GM18867 (cell line): ENCODE results near the gene GAMT.
"Not testable (repeated sequence)": the region's sequence is repeated elsewhere in the genome, so short reads cannot be mapped to it uniquely, and the experiment has no call there.

Source experiments
- ATAC-seq: cut with Tn5 transposase; IDR thresholded peaks from one replicate; pipeline ENCODE4 v1.9.1; 2021; ENCODE audit warnings: mild to moderate bottlenecking, moderate library complexity; ENCODE audit not compliant: unreplicated experiment

The GAMT gene

DNA sequence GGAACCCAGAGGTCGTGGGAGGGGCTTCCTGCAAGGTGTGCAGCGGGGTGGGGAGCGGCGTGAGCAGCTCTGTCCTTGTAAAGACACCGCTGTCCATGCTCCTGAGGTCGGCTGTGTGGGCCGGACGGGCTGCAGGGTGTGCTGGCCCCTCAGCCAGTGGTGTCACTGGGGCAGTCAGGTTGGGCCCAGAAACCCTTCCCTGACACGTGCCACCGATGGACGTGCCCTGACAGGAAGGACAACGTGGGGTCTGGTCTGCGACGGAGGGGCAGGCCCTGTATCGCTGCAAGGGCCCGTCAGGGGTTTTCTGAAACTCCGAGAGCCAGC, 32.7 kb upstream of the GAMT start:
- ATAC-seq = no peak

DNA sequence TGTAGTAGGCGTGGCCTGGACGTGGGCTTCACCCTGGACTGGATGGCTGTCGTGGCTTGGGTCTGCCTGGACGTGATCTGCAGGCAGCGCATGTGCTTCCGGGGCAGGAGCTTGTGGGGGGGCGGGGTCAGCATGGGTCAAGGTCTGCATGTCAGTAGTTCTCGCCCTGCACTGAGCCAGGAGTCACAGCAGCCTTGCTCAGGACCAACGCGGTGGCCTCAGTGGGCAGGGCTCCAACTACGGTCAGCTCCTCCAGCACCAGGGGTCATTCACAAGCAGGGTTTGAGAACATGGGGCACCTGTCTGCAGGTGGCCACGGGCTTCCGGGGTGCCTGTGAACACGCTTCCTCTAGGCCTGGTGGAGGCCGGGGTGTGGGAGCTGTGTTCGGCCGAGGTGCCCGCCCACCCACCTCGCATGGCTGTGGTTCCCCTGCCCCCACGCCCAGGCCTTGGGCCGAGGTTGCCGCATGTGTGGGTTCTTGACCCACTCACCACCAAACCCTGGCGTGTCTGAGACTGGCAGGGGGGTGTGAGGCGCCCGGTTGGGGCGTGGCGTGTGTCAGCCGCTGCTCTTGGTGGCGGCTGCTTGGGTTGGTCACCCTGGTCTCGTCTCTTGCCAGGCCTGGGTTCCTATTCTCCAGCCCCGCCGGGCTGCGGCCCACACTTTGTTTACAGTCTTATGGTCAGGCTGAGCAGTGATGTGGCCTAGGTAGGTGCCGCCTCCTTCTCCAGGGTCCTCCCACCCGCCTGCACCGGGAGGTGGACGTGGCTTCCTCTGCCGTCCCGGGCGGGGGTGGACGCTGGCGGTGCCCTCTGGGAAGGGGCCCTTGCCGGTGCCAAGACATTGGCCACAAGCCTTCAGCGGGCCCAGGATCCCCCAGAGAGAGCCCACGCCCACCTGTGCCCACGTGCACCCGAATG, 32.0 kb upstream of the GAMT start:
- ATAC-seq = no peak

DNA sequence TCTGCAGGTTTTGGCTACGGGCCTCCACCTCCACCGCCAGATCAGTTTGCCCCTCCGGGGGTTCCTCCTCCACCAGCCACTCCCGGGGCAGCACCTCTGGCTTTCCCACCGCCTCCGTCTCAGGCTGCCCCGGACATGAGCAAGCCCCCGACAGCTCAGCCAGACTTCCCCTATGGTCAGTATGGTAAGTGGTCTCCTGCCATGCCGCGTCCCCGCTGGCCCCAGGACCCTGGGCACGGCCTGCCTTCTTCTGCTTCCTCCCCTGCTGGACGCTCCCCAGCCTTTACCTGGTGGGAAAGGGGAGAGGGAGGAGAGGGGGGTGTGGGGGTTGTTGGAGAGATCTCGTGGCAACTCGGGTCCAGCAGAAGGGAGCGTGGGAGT, 31.2 kb upstream of the GAMT start:
- ATAC-seq = no peak

DNA sequence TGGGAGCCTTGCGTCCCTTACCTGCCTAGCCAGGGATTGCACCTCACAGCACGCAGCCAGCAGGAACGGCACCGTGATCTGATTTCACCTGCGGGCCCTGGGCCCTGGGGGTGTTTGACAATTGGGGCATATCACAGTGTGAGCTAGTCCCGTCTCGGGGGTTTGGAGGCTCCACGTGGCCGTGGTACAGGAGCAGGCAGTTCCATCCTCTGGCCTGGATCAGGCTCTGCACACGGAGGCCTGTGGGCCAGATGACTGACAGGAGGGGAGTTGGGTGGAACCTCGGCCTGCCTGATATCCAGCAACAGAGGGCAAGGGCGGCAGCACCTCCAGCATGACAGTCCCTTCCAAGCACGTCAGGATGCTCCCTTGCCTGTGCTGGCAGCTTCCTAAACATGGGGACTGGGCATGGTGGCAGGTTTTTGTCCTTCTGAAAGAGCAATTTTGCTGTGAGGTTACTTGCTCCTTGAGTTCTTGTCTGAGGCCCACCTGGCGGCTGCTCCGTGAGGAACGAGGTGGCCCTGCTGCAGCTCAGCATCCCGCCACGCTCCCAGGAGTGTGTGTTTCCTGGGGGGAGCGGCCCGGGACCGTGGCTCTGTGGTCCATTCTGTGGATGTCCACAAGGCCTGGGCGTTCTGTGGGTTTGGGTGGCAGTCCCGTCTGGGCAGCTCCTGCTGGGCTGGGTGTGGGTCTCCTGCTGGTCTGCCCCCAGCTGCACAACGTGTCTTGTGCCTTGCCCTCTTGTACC, 30.6 kb upstream of the GAMT start:
- no peak for ATAC-seq

DNA sequence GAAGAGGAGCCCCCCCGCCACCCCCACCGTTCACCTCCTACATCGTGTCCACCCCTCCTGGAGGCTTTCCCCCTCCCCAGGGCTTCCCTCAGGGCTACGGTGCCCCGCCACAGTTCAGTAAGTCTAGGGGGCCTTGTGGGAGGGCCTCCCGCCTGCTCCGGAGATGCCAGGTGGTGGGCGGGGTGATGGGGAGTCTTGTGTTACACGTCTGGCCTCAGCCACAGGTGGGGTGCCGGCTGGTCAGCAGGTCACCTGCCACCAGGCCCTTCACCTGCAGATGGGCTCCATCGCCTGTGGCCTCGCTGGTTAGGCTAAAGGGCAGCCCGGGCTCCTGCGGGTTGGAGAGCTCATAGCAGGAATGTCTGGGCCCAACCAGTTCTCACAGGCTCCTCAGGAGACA, 28.9 kb upstream of the GAMT start:
- ATAC-seq = no peak

DNA sequence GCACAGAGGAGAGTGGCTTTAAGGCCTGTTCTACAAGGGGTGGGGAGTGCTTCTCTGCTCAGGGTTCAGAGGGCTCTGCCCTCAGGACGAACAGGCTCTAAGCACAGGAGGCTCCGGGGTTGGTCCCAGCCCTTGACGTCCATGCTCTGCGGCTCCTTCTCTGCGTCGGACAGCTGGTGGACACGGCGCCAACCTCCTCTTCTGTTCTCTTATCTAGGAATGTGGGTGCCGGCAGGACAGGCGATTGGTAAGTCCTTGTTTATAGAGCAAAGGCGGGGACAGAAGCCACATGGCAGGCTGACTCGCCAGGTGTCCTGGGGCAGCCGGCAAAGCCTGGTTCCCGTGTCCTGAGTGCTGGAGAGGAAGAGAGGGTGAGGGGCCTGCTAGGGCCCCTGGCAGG, 28.4 kb upstream of the GAMT start:
- ATAC-seq = no peak

DNA sequence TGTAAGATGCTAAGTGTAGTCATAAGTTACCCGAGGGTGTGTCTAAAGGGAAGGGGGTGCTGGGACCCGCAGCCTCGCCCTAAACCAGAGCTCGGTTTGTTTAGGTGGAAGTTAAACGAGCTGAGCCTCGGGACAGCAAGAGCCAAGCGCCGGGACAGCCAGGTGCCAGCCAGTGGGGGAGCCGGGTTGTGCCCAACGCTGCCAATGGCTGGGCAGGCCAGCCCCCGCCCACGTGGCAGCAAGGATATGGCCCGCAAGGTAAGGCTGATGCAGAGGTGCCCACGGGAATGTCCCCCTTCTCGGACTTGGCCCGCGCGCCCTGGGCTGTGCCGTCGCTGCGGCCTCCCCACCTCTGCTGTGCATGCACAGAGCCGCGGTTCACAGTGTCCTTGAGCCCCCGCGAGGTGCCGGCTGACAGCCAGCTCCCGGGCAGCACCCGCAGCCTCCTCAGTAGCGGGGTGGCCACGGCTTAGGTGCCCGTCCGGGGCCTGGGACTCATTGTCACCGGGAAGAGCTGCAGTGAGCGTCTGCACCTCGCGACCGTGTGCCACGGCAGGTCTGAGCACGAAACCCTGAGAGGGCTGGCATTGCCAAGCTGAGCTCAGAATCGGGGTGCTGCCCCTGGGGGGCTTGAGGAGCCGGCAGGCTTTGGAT, 27.5 kb upstream of the GAMT start:
- ATAC-seq = no peak

DNA sequence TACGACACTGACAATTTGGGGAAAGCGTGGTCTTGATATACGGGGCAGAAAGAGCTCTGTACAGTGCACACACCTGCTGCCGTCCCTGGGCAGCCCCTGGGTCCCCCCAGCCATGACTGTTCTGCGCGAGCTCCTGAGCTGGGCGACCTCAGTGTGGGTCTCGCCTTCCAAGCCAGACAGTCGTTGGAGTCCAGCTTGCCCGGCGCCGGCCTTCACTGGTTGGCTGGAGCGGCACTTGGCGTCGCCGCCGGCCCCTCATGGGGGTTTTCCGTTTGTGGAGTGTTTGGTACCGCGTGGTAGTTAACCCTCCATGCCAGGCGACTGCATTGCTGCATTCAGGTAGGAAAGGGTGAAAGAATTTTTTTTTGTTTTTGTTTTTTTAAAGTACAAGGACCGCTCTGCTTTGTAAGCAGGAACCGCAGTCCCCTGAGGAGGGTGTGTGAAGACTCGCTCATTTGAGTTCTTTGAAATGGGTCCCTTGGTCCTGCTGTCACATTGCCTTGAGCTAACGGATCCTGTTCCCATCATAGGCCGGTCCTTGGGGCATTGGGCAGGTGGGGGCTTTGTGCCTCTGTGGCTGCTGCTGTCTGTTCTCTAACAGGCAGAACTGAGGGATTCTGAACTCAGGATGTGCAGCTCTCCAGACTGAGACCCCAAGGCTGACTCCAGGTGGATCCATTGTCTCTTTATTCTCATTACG, 26.0 kb upstream of the GAMT start:
- ATAC-seq = no peak

DNA sequence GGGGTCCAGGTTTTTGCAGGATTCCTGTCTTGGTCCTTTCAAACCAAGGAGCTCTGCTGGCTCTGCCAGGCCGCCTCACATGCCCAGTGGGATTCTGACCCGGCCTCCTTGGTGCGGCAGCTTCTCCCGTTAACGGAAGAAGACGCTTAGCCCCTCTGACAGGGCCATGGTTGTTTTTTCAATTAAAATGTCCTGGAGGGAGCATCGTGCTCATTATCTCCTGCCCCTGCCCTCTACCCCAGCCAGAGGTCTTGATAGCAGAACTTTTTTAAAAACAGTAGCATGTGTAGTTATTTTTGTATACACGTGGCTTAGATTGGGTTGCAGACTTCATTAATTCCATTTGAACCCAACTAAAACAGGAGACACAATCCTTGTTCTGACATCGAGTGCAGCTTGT, 25.4 kb upstream of the GAMT start:
- ATAC-seq = no peak

DNA sequence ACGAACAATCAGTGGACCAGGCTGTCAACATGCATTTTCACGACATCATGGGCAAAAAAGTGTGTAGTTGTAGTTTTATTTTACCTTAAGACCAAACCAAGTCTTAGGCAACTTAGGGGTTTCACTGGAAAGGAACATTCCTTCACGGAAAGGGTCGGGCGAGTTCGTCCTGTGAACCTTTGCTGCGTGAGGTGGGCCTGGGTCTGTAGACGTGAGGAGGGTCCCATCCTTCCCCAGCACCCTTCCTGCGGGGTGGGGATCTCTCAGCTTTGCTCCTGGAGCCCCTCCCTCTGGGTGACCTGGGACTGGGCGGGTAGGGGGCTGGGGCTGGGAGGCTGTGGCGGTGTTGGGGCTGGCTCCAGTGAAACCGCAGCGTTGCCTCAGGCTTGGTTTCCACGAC, 24.6 kb upstream of the GAMT start:
- ATAC-seq = no peak

DNA sequence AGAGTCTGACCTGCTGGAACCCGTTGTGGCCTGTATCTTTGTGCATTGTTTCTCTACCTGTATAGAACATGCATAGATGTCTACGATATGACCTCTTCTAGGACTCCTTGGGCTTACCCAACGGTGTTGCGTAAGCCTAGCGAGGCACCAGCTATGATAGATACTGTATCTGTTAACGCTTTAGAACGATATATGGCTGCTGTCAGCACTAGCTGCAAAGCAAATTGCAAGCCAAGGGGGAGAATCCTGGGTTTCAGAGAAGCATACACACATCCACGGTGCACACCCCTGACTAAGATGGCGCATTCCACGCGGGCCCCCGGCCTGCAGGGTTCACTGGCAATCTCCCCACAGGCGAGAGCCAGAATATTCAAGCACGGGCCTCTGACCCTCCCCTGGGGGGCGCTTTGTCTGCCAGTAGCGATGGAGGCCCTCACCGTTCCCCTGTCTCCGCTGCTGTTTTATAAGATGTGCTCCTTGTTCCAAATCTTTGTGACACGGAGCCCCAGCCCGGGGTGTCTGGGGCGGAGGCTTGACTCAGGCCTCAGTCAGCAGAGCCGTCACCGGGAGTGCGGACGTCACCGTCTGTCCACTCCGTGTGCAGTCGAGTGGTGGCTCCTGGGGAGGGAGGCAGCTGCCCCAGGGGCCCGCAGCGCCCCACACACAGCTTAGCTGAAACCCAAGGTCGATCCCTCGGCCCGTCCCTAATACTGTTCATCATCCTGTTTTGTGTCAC, 23.9 kb upstream of the GAMT start:
- ATAC-seq = no peak

DNA sequence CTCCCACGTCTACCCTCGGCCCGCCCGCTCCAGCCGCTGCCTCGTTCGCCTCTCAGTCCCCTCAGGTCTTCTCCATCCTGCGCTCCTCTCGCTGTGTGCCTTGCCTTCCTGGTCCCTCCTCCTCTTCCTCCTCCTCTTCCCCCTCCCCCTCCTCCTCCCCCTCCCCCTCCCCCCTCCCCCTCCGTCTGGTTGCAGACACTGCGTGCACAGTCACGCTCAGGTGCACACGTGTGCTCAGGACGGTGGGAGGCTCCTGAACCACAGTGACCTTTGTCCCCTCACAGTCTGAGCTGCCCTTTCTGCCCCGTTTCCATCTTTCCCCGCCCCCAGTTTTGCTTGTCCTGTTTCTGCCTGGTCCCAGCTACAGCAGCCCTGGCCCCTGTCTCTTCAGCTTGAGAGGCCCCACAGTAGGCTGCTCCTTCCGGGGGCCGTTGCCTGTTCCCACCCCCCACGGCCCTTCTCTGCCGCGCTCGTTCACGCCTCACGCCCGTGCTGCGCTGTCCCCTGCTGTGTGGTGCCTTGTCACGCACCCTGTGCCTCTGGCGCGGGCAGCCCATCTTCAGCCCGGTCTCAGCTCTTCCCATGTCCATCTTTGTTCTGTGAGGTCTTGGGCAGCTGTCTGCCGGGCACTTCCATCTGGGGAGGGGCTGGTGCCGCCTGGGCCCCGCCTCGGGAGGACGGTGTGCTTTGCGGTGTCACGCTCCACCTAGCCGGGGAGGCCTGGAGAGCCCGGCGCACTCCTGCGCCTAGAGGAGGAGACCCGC, 23.0 kb upstream of the GAMT start:
- ATAC-seq = no peak

DNA sequence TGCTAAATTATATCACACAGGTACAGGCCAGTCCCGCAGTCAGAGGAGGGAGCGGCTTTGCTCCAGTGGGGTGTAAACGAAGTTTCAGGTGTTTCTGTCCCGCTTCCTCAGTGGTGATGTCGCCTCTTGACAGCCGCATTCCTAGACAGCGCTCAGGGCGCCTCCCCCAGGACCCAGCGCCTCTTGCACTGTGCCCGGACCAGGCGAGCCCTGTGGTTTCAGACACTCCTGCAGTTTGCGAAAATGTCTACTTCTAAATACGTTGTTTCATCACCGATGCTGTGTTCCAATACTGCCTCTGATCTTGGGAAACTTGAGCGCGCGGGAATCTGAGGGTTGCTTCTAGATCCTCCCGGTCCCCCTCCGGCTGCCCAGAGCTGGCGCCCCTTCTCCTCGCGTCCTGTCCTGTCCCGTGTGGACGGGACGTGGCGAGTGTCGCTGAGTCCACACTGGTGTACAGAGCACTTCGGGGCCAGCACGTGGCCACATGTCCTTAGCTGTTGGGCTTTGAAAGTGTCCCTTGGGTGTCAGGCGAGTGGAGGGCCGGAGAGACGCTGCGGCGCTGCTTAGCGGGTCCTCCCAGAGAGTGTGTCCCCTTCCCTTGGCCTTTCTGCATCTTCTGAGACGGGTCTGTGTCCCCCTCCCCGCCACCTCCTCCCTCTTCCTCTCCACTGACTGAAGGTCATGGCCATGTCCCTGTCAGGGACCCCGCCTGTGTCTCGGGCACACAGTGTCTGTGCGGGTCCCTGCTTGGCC, 22.3 kb upstream of the GAMT start:
- no peak for ATAC-seq

DNA sequence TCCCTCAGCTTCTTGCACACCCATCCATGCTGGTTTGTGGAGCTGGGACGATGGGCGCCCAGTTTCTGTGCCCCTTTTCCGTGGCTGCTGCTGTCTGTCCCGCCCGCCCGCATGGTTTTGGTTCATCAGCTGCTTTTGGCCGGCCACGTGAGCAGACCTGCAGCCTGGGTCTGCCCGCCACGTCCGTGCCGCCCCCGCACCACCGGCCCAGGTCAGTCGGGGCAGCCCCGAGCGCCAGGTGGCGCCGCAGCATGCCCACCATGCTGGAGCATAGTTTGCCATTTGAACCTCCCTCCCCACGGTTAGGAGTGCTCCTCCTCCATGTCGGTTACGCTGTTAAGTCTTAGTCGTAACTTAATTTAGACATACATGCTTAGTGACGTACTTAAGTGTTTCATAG, 21.6 kb upstream of the GAMT start:
- ATAC-seq = no peak

DNA sequence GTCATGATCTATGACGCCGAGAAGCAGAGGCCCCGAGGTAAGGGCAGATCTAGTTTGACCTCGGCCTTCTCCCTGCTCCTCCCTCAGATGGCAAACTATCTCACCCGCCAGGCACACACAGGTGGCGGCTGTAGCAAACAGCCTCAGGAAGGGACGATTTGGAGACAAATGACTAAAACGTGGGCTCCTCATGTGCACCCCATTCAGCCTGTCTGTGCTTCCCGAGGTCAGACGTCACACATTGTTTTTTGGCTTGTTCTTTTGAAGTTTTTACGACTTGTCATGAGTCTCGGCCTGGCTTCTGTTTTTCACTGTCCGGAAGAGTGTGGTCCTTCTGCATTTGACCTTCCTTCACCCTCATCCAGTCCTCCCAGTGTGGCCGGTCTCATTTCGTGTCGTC, 21.0 kb upstream of the GAMT start:
- no peak for ATAC-seq

DNA sequence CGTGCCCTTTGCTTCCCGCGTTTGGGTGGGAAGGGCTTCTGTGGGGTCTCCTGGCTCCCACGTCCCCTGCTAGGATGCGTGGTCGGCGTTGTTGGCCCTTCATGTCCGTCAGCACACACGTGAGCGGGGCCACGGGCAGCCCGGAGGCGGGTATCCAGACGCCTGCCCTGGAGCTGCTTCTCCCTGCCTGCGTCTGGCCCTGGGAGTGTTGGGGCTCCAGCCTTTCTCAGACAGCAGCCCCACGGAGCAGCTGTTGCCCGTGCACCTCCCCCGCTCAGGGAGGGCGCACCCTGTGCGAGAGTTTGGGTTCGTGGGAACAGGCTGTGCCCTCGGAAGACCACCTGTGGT, 20.6 kb upstream of the GAMT start:
- ATAC-seq = no peak

DNA sequence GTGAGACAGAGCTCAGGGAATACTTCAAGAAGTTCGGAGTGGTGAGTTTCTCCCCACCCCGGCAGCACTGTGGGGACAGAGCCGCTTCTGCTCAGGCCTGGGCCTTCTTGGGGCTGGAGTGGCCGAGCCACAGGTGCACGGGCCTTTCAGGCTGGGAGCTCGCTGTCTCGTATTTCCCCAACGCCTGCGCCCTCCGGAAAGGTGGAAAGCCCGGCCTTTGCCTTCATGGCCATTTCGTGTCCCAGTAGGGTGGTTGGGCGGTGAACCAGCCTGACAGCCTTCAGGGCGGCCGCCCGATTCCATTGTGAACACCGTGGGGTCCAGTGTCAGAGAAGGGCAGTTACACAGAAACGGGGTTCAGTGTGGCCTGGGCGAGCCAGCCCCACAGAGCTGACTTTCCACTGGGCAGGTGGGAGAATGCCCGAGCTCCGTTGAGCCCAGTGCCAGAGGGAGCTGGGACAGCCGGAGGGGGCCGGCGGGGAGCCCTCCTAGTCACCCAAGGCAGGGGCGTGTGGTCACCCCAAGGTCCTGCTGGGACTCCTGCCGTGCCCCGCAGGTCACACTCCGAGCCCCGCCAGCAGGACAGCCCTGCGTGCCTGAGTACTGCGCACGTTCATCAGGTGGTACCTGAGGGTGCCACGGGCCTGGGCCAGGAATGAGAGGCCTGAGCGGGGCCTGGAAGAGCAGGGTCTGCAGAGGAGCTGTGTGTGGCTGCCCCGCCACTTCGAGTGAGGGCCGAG, 20.0 kb upstream of the GAMT start:
- ATAC-seq = no peak

DNA sequence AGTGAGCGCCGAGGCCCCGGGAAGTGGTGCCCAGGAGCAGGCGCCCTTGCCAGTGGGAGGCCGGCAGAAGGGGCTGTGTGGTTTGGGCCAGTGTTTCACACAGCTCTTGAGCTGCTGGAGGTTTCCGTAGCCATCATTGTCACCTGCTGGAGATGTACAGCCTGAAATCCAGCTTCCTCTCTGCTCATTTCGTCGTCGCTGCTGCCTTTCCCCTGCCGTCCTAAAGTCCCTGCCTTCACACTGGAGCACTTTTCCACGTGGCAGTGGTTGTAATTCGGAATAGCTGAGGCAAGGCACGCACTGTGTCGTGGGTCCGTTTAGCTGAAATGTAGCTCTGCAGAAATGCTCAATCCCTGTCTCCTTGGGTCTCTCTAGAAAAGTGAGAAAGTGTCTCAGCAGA, 19.2 kb upstream of the GAMT start:
- ATAC-seq = no peak

DNA sequence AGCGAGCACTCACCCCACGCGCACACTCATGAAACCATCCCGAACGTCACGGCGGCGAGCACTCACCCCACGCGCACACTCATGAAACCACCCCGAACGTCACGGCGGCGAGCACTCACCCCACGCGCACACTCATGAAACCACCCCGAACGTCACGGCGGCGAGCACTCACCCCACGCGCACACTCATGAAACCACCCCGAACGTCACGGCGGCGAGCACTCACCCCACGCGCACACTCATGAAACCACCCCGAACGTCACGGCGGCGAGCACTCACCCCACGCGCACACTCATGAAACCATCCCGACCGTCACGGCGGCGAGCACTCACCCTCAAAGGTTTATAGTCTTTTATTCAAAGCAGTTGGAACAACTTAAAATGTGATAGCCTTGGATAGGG, 18.7 kb upstream of the GAMT start:
- ATAC-seq = not testable (repeated sequence)
